CD14-positive monocyte (primary cell): ENCODE results near the gene HSPB8. TPM values are rescaled to one million over a fixed set of nuclear protein-coding genes. Genes with fewer than 3 reads are reported as not detected.

ENCODE experiments used
- DNase-seq, 3 donors: peaks; one replicate each; pipeline ENCODE4 v3.0.0-alpha.2; 2011 to 2022
- H2AFZ ChIP-seq: 2 replicates; pipeline ENCODE4 v1.6.0; 2012; ENCODE audit warnings: mild to moderate bottlenecking, low read depth, low read length, inconsistent platforms; ENCODE audit not compliant: insufficient read depth, poor library complexity, severe bottlenecking
- H3K27ac ChIP-seq, 2 donors: 1 replicate in 1 of 2; 2 replicates in 1 of 2; pipeline ENCODE4 v1.5.1; 2012 to 2013; ENCODE audit warnings: low read length in 2 of 2, control low read depth in 1 of 2, inconsistent platforms in 1 of 2, low read depth in 1 of 2, mild to moderate bottlenecking in 1 of 2
- H3K27me3 ChIP-seq, 2 donors: one replicate each; pipeline versions ENCODE4 v1.6.0 to v1.6.1; 2011 to 2013; ENCODE audit warnings: low read length in 2 of 2; ENCODE audit not compliant: control insufficient read depth in 2 of 2, insufficient read depth in 2 of 2
- H3K36me3 ChIP-seq, 2 donors: replicated peaks in 1 of 2; 1 replicate in 1 of 2; 2 replicates in 1 of 2; pipeline versions ENCODE4 v1.5.1 to v1.6.1; 2012 to 2013; ENCODE audit warnings: low read length in 2 of 2, control low read depth in 1 of 2, inconsistent platforms in 1 of 2, mild to moderate bottlenecking in 1 of 2; ENCODE audit not compliant: insufficient read depth in 2 of 2, control insufficient read depth in 1 of 2
- H3K4me1 ChIP-seq, 2 donors: 1 replicate in 1 of 2; 2 replicates in 1 of 2; pipeline versions ENCODE4 v1.5.1 to v1.6.1; 2012 to 2013; ENCODE audit warnings: low read length in 2 of 2, control low read depth in 1 of 2, inconsistent platforms in 1 of 2, mild to moderate bottlenecking in 1 of 2, moderate library complexity in 1 of 2; ENCODE audit not compliant: insufficient read depth in 2 of 2, control insufficient read depth in 1 of 2
- H3K4me2 ChIP-seq: replicated peaks from 2 replicates; pipeline ENCODE3; 2012; ENCODE audit warnings: low read length, moderate library complexity, mild to moderate bottlenecking; ENCODE audit not compliant: poor library complexity, severe bottlenecking; ENCODE audit errors: extremely low read depth
- H3K4me3 ChIP-seq, 3 experiments: fragments of 200-600 bp in 1 of 3; sonication (generic) in 1 of 3; replicated peaks in 1 of 3; 1 replicate in 2 of 3; 2 replicates in 1 of 3; pipeline ENCODE4 v1.5.1; 2011 to 2013; ENCODE audit warnings: low read length in 3 of 3, mild to moderate bottlenecking in 3 of 3, control low read depth in 2 of 3, low read depth in 2 of 3, inconsistent platforms in 1 of 3, moderate library complexity in 1 of 3
- H3K79me2 ChIP-seq: 2 replicates; pipeline ENCODE4 v1.6.0; 2012; ENCODE audit warnings: mild to moderate bottlenecking, control low read depth, inconsistent platforms, low read length, moderate library complexity; ENCODE audit not compliant: insufficient read depth
- H3K9ac ChIP-seq: 2 replicates; pipeline ENCODE4 v1.6.0; 2017; ENCODE audit warnings: low read length, mild to moderate bottlenecking; ENCODE audit not compliant: insufficient read depth, poor library complexity, severe bottlenecking
- H3K9me3 ChIP-seq, 2 donors: replicated peaks in 1 of 2; 1 replicate in 1 of 2; 2 replicates in 1 of 2; pipeline versions ENCODE4 v1.5.1 to v1.6.1; 2012 to 2013; ENCODE audit warnings: low read length in 2 of 2, control low read depth in 1 of 2; ENCODE audit not compliant: control insufficient read depth in 1 of 2, insufficient read depth in 1 of 2
- H4K20me1 ChIP-seq: 2 replicates; pipeline ENCODE4 v1.6.0; 2012; ENCODE audit warnings: mild to moderate bottlenecking, low read length, control low read depth, moderate library complexity; ENCODE audit not compliant: insufficient read depth
- H3K27ac Mint-ChIP-seq, 7 donors: one replicate each; pipeline ENCODE4 v1.8.0; 2020; ENCODE audit warnings: mild to moderate bottlenecking in 7 of 7, mixed read lengths in 7 of 7, moderate library complexity in 6 of 7, inconsistent platforms in 2 of 7
- H3K27me3 Mint-ChIP-seq, 3 donors: one replicate each; pipeline ENCODE4 v1.8.0; 2021 to 2022; ENCODE audit warnings: low read depth in 3 of 3, mild to moderate bottlenecking in 3 of 3, mixed read lengths in 3 of 3, moderate library complexity in 3 of 3, inconsistent platforms in 1 of 3
- H3K36me3 Mint-ChIP-seq, 2 donors: one replicate each; pipeline ENCODE4 v1.8.0; 2020; ENCODE audit warnings: mixed read lengths in 2 of 2, inconsistent platforms in 1 of 2, mild to moderate bottlenecking in 1 of 2
- H3K4me1 Mint-ChIP-seq: one replicate; pipeline ENCODE4 v1.8.0; 2020; ENCODE audit warnings: mild to moderate bottlenecking, mixed read lengths
- H3K4me3 Mint-ChIP-seq, 2 donors: one replicate each; pipeline ENCODE4 v1.8.0; 2020; ENCODE audit warnings: mild to moderate bottlenecking in 2 of 2, mixed read lengths in 2 of 2, moderate library complexity in 1 of 2
- H3K9me3 Mint-ChIP-seq, 7 donors: one replicate each; pipeline ENCODE4 v1.8.0; 2020 to 2022; ENCODE audit warnings: mixed read lengths in 7 of 7, mild to moderate bottlenecking in 6 of 7, moderate library complexity in 6 of 7, inconsistent platforms in 2 of 7
- WGBS: methylation state at CpG from one replicate; pipeline ENCODE4 v1.1.5; 2013; ENCODE audit warnings: missing lambda C conversion rate; ENCODE audit not compliant: insufficient coverage; 5-methylcytosine and 5-hydroxymethylcytosine counted together
- intact Hi-C, 2 donors: fragments of 100-400 bp; cut with micrococcal nuclease; formaldehyde crosslinking; loops; one replicate each; pipeline versions ENCODE4 v1.15.0 to v1.15.1; 2023
- polyA plus RNA-seq, 3 donors: library from polyadenylated mRNA; depleted of rRNA in 1 of 3; unstranded in 2 of 3; stranded (reverse) in 1 of 3; fragments of 300-500 nt in 2 of 3; fragments of >200 nt in 1 of 3; fragmentation: Illumina TruSeq in 2 of 3; gene quantifications; 1 replicate in 2 of 3; 2 replicates in 1 of 3; pipeline ENCODE4 v1.2.3, GENCODE V29; 2012 to 2021
- TF ChIP-seq, protein P1 (sequence below): fragments of 200-600 bp; IDR thresholded peaks from one replicate; pipeline ENCODE4 v1.8.0; 2022; ENCODE audit warnings: antibody characterized with exemption, mild to moderate bottlenecking

The HSPB8 gene
- polyA plus RNA-seq, 3 donors = not detected

DNA sequence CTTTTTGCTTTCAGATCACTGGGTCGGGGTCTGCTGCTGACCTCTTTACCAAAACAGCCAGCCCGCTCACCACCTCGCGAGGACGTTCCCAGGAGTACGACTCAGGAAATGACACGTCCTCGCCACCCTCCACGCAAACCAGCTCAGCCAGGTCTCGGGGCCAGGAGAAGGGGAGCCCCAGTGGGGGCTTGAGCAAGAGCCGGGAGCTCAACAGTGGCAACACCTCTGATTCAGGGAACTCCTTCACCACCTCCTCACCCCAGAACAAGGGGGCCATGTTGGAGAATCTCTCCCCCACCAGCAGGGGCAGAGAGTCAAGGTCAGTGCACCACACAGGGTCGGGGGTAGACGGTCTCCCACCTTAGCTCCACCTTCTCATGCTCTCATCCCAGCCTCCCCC lies 33.4 kb upstream of the HSPB8 start:
- Histone ChIP-seq H3K27me3 (no peaks in the 10 kb centered on the region), H4K20me1 (no peaks in the 10 kb centered on the region), H3K9me3 (no peaks in the 10 kb centered on the region), H3K79me2 (no peaks in the 10 kb centered on the region), H3K27ac (no peak overlapping the region), H2AFZ (no peak overlapping the region), H3K4me2 (no peak overlapping the region), H3K4me1 (no peaks in the 10 kb centered on the region), H3K4me3 (no peak overlapping the region), H3K9ac (no peak overlapping the region), H3K36me3 (no peaks in the 10 kb centered on the region)
- H3K4me3 Mint-ChIP-seq = no peak overlapping the region
- no peaks in the 10 kb centered on the region for H3K4me1 Mint-ChIP-seq
- TF ChIP-seq, protein P1, sequence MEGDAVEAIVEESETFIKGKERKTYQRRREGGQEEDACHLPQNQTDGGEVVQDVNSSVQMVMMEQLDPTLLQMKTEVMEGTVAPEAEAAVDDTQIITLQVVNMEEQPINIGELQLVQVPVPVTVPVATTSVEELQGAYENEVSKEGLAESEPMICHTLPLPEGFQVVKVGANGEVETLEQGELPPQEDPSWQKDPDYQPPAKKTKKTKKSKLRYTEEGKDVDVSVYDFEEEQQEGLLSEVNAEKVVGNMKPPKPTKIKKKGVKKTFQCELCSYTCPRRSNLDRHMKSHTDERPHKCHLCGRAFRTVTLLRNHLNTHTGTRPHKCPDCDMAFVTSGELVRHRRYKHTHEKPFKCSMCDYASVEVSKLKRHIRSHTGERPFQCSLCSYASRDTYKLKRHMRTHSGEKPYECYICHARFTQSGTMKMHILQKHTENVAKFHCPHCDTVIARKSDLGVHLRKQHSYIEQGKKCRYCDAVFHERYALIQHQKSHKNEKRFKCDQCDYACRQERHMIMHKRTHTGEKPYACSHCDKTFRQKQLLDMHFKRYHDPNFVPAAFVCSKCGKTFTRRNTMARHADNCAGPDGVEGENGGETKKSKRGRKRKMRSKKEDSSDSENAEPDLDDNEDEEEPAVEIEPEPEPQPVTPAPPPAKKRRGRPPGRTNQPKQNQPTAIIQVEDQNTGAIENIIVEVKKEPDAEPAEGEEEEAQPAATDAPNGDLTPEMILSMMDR = no peak
- intact Hi-C loops = no loop called here
- H3K27ac Mint-ChIP-seq = no peak overlapping the region
- peaks cover 2 to 4% (median 4%) of the 10 kb centered on the region in 3 donors for H3K27me3 Mint-ChIP-seq
- WGBS = 56% methylated on average over 11 of the region's 13 CpGs
- H3K36me3 Mint-ChIP-seq = no peaks in the 10 kb centered on the region
- peaks cover 0 to 8% (median 2%) of the 10 kb centered on the region in 7 donors for H3K9me3 Mint-ChIP-seq
- DNase-seq = no peak

DNA sequence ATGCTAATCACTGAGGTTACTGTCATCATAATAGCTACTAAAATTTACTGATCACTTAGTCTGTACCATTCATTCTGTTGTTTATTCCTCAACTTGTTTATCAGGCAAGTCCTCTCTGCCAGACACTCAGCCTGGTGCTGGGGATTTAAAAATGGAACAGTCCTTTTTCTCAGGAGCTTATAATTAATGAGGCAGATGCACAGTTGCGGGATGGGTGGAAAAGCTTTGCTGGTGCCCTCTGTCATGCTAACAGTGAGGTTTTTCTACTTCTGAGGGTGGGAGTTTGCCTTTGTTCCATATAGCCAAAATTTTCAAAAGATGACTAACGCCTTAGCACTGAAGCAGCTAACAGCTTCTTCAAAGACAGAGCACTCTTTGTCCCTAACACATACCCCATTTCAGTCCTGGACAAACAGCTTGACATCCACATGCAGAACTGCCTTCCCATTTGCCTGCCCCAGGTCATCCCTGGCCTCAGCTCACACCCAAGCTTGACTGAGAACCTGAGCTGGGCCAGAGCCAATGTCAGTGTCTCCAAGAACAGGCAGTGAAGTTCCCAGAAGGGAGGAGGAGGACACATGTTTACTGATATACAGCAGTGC lies 30.8 kb upstream of the HSPB8 start:
- Histone ChIP-seq H3K4me3 (no peak overlapping the region), H3K27ac (no peak overlapping the region), H3K9me3 (peaks cover 5 to 7% of the 10 kb centered on the region in 2 donors), H3K36me3 (no peaks in the 10 kb centered on the region), H3K4me2 (no peak overlapping the region), H3K79me2 (no peaks in the 10 kb centered on the region), H2AFZ (no peak overlapping the region), H3K9ac (no peak overlapping the region), H3K4me1 (no peaks in the 10 kb centered on the region), H3K27me3 (no peaks in the 10 kb centered on the region), H4K20me1 (no peaks in the 10 kb centered on the region)
- Mint-ChIP-seq H3K4me1 (no peaks in the 10 kb centered on the region), H3K27ac (no peak overlapping the region), H3K36me3 (no peaks in the 10 kb centered on the region), H3K9me3 (peaks cover 0 to 18% (median 3%) of the 10 kb centered on the region in 7 donors), H3K4me3 (no peak overlapping the region), H3K27me3 (peaks cover 2 to 4% (median 2%) of the 10 kb centered on the region in 3 donors)
- no peak for DNase-seq
- TF ChIP-seq, protein P1 = no peak
- WGBS = no CpG with 5 or more reads among the region's 2 CpGs
- intact Hi-C loops = no loop called here
